HG03442 (cell line): Measurements from ENCODE around the gene TMEM54.

Source experiments
- ATAC-seq: cut with Tn5 transposase; IDR thresholded peaks from one replicate; pipeline ENCODE4 v1.9.1; 2021; ENCODE audit warnings: mild to moderate bottlenecking, moderate library complexity; ENCODE audit not compliant: unreplicated experiment

TMEM54 gene

DNA sequence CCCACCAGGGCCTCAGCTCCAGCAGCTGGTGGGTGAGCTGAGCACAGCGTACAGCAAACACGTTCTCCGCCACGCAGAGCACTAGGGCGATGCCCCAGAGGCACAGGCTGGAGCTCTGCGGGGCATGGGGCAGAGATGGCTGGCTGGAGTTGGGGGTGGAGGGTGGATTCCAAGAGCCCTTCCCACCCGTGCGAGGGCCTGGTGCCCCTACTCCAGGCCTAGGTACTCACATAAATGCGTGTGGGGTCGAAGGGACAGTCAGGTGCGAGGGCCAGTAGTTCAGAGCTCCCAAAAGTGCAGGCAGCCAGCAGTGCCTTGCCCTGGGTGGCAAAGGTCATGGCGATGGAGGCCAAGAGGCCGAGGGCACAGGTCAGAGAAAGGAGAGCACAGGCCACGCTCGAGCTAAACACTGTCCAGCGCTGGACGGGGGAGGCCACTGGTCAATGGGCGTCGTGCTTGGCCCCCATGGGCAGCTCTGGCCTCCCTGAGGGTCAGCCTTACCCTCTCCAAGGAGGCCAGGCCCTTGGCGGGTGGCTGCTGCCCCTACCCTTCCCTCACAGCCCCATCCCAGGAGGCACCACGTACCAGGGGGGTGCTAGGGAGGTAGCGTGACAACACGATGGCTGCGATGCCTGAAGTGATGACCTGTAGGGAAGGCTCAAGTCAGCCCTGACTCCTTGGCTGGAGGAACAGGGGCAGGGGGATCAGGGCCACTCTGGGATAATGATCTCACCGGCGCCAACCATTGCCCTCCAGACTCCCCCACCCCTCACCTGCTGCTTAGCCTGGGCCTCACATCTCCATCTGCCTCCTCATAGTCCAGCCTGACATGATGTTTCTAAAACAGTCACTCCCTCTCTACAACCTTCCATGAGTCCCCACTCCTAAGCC is 5.6 kb downstream of the TMEM54 start:
- no peak for ATAC-seq

DNA sequence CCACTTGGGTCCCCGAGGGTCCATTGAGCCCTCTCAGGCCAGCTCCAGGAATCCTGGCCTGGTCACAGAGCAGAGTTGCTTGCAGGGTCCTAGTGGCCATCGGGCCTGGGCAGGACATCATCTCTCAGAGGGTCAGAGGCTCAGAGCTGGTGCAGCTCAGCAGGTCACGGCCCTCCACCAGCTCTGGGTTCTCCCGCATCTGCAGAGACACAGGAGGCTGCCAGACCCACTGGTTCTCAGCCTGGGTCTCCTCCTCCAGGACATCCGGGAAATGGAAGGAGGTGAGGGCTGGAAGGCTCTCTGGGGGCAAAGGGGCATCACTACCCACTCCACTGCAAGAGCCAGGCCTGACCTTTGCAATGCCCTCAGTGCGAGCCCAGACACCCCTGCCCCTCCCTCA is 6.5 kb downstream of the TMEM54 start:
- no peak for ATAC-seq

DNA sequence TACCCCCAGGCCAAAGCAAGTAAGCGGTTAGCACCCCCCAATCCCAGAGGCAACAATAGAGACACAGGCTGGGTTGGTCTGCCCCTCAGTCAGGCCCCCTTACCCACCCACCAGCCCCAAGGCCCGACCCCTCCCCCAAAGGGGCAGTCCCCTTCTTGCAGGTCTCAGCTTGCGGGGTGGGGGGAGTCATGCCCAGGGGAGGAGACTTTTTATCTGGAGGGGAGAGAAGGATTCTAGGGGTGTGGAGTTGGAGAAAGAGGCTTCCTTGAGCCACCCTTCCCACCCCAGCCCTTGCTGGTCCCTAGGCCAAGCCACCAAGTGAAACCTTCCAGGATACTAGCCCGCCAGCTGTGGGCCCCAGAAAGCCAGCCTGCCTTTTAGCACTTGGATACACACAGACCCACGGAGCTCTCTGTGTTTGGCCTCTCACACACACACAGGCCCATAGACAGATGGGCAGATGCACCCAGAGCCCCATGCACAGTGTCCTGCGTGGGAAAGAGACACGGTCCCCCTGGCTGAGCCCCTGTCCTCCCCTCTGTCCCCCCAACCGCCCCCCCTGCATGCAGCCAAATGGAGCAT is 7.1 kb downstream of the TMEM54 start:
- ATAC-seq: no peak

DNA sequence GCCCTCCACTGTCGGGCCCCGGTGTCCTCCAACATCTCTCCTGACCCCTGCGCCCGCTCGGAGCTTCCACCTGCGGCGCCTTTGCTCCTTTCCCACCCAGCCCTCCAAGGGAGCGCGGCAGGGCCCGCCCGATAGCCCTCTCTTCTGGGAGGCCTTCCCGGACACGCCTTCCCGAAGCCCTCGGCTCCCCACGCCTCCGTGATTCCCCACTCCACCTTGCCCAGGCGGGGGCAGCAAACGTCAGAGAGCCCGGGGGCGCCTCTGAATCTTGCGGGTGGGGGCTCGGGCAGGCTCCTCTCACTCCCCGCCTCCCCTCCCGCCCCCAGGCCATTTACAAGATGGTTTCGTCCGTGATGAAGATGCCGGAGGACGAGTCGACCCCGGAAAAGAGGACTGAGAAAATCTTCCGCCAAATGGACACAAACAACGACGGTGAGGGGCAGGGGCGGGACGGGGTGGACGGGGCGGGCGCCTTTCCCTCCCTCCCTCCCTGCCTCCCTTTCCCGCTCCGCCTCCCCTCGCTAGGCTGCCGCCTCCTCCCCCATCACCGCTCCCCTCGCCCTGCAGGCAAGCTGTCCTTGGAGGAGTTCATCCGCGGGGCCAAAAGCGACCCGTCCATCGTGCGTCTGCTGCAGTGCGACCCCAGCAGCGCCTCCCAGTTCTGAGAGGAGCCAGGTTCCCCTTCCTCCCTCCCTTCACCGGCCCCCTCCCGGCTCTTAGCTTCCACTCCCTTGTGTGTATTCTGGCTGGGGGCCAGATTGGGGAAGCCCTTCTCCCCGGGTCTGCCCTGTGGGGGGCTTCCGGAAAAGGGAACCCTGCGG is 7.8 kb downstream of the TMEM54 start:
- ATAC-seq: no peak

DNA sequence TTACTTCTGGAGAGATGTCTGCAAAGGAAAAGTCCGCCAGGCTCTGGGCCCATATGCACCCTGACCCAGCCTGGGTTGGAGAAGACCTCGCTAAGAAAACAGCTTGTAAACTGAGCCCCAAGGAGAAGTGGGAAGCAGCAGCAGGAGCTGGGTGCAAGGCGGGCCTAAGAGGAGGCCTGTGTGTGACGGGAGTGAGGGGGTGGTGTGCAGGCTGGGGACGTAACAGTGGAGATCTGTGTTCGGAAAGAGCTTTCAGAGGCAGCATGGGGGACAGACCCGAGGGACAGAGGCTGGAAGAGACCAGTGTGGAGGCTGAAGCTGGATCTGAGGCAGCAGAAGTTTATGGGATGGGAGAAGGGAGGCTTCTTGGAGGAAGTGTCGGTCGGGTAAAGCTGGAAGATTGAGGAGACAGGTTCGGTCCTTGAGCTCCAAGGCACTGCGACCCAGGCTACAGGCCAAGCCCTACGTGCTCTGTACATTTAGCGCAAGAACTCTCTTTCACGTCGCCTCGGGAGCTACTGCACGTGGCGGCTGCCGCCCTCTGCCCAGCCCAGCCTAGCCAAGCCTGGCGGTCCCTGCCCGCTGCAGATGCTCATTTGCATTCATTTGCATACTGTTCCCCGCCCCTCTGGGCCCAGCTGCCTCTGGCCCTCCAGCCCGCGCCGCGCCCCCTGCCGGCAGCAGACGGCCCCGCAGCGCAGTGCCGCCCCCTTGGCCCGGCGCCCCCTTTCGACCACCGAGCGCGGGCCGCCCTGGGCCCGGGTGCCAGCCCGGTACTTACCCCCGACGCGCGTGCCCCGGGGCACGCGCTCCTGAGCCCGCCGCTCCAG is 8.6 kb downstream of the TMEM54 start:
- no peak for ATAC-seq

DNA sequence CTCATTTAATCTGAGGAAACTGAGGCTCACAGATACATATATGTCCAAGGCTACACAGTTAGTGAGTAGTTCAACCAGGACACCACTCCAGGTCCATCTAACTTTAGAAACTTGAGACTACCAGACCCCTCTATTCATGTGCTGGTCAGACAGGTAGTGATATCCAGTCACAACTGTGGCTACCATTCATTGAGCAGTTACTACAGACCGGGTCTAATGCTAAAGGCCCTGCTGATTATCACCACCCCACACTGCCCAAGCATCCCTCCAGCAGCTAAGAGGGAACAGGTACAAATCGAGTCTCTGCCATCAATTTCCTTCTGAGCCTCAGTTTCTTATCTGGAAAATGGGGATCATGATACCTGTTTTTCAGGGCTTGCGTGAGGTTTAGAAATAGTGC is 9.6 kb downstream of the TMEM54 start:
- ATAC-seq: no peak

DNA sequence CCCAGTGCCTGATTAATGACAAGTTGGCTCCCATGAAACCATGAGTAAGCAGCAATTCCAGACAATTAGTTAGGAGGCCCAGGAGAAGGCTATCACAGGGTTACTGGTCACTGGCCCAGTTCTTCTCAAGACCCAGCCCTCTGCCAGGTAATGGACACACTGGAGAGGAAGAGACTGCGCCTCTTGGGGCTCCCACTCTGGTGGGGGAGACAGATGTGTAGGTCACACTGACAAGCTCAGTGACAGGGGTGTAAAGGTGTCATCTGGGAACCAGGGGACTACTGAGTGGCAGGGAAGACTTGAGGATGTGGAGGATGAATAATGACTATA is 10.0 kb downstream of the TMEM54 start:
- no peak for ATAC-seq

DNA sequence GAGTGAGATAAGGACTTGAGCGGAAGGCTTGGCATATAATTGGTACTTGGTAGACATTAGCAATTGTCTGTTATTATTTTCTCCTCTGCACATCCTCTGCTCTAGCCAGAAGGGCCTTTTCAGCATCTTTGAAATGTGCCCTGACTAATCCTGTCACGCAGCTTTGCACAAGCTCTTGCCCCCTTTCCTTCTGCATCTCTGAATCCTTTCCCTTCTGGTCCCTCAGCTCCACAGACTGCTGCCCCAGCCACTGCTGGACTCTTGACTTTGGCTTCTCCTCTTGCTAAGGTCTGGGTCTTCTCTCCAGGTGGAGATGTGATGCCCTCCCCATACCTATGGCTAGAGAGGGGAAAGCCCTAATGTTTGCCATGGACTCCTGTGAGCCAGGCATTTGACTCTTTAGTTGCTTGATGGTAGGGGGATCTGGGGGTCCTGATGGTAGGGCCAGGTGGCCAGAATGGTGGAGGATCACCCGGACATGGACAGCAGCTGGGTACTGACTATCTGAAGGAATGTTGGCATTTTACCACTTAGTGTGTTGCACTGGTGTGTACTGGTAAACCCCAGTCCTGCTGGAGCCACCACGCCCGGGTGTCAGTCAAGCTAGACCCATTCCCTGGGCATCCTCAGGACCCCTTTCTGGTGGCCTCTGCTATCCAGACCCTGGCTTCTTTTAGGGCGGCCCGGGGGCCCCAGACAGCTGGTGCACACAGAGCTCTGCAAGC is 10.5 kb downstream of the TMEM54 start:
- no peak for ATAC-seq

DNA sequence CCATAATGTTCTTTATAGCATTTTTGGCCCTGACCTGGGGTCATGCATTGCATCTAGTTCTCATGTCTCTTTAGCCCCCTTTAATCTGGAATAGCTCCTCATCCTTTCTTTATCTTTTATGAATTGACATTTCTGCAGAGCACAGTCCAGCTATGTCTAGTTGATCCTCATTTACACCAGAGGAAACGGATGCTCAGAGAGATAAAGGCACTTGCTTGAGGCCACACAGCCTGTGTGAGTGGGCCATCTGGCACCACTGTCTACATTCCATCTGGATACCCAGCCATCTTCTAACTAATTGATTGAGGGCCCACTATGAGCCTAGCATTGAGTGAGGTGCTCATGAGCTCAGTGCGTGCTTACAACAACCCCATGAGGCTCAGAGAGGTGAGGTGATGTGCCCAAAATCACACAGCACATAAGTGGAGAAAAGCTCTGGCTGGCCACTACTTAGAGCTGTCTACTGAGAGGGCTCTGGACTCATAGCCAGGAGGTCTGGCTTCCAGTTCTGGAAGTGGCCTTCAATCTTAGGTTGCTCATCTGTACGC is 11.4 kb downstream of the TMEM54 start:
- ATAC-seq: no peak

DNA sequence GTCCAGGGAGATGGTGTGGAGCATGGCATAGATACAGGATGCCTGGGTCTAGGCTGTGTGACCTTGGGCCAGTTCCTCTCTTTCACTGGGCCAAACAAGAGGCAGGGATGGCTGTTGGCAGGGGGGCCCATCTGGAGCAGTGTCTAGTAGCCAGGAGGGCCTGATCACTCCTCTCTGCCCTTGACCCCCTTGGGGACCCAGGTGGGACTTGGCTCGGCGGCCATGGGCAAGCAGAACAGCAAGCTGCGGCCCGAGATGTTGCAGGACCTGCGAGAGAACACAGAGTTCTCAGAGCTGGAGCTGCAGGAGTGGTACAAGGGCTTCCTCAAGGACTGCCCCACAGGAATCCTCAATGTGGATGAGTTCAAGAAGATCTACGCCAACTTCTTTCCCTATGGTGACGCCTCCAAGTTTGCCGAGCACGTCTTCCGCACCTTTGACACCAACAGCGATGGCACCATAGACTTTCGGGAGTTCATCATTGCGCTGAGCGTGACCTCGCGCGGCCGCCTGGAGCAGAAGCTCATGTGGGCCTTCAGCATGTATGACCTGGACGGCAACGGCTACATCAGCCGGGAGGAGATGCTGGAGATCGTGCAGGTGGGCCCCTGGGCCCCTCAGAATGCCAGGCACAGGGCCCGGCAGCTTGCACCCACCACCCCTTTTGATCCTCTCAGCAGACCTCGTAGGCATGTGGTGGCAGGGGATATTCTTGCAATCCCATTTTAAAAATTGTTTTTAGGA is 12.3 kb downstream of the TMEM54 start:
- ATAC-seq: no peak

DNA sequence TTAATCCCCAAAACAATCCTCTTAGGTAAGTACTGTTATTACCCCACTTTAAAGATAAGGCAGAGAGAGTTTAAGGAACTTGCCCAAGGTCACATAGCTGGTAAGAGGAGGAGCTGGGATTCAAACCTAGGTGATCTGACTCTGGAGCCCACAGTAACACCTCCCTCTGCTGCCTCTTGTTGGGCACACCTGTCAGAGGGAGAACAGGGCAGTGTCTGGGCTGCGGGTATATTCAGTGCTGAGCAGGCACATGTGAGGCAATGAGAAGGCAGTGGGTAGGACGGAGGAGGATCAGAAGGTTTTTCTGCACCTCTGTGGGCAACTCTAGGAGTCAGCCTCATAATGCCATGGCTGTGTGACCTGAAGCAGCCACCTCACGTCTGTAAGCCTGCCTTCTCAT is 13.1 kb downstream of the TMEM54 start:
- ATAC-seq: no peak

DNA sequence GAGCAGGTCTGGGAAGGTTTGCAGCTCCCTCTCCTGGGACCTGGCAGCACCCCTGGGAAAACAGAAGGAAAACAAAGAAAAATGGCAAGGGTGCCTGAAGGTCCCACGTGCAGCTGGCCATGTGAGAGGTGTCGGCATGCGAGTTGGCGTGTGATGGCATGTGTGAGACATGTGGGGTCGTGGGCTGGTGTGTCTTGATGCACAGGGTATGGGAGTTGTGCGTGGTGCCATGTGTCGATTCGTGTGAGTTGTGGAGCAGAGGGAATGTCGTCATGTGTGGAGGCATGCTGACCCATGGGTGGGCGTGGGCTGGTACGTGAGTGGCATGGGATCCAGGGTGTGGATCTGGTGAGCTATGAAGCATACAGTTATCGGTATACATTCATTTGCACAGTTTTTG is 13.6 kb downstream of the TMEM54 start:
- no peak for ATAC-seq

DNA sequence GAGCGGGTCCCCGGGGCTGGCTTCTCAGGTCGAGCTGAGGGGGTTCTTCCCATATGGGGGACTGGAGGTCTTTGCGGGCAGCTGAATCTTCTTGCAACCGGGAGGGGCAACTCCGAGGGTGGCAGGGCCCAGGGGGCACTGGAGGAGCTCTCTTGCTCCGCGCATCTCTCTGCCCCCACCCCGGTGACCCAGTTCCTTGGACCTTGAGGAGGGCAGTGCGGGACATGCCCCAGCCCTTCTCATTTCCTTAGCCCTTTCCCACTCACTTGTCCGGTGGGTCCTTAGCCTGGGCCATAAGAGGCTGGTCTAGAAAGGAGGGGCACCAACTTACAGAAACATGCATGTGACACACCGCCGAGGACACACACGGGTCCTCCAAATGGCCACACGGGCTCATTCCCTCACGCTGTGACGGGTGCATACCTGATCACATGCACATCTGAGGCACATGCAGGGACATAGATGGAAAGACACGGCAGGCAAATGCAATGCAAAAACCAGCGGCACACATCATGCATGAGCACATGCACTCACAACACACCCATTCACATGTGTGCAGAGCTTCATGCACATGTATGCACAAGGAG is 14.3 kb downstream of the TMEM54 start:
- no peak for ATAC-seq

DNA sequence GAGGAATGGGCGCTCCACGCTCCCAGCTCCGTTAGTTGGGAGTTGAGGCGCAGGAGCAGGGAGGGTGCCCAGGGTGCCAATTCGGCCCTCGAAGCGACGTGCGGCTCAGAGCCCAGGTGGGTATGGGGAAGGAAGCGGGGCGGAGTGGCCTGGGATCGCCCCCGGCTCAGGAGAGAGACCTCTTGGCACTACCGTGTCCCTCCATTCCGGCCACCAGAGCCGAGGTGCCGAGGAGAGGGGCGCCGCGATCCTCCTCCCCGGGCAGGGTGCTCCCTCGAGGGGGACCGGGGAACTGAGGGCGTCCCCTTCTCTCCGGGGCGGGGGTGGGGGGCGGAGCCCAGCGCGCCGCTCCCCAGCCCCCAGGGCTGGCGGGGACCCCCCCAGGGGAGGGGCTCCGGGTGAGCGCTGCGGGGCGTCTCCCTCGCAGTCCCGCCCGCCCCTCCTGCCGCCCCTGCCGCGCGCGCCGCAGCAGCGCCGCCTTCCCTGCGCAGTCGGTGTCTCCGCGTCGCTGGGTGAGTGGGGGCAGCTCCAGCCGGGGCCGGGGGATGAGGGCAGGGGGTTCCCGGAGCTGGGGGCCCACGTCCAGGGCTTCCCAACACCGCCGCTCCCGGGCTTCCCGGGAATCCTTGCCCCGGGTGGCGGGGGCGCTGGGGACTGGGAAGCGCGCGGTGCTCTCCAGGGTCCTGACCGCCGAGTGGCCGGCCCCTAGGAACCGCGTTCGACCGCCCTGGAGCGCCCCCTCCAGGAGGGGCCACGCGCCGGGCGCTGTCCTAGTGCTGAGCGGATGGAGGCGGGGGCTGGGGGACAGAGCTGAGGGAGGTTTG is 15.0 kb downstream of the TMEM54 start, which contains the start of gene HPCA:
Gene HPCA (plus strand): TSS at position 488 of the 824 bp plus-strand sequence. CDS start 2,408 bp downstream, outside the sequence.
- ATAC-seq: no peak

DNA sequence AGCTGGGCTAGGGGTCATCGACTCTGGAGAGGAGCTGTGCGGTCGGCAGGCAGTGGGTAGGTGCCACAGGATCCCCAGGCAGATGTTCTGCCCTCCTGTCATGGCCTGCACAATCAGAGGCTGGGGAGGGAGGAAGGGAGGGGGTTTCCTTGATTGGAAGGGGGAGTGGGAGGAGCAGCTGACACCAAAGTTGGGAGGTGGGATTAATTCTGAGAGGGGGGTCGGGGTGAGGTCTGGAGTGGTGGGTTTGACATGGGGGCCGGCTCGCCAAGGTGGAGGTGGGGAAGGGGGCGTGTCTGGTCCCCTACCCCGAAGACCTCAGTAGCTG is 15.5 kb downstream of the TMEM54 start:
- ATAC-seq: no peak

DNA sequence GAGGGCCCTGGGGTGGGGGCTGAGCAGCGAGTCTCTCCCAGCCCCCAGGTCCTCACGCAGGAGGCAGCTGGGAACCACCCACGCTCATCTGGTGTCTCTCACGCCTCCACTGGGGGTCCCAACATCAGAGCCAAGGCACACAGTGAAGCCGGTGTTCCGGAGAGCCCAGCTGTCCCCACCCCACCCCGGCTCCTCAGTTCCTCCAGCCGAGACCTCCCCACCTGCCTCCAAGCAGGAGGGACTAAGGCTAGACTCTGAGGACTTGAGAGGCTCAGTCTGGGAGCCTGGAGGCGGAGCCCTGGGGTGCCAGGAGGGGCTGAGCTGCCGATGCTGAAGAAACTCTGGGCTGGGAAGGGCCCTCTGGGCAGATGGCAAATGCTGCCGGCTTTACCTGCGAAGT is 16.5 kb downstream of the TMEM54 start:
- no peak for ATAC-seq

DNA sequence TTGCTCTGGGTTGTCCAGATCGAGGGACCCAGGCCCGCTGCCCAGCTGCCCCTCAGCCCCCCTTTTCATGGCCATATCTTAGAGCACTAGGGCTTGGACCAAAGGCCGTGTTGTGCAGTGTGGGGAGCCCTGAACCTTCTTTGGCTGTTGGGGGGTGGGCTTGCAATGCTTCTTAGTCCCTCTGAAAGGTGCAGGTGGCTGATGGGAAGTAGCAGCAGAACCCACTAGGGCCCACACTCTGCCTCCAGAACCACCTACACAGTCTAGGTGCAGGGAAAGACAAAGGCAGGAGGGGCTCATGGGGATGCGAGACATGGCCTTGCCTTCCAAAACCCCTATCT is 17.2 kb downstream of the TMEM54 start:
- no peak for ATAC-seq

DNA sequence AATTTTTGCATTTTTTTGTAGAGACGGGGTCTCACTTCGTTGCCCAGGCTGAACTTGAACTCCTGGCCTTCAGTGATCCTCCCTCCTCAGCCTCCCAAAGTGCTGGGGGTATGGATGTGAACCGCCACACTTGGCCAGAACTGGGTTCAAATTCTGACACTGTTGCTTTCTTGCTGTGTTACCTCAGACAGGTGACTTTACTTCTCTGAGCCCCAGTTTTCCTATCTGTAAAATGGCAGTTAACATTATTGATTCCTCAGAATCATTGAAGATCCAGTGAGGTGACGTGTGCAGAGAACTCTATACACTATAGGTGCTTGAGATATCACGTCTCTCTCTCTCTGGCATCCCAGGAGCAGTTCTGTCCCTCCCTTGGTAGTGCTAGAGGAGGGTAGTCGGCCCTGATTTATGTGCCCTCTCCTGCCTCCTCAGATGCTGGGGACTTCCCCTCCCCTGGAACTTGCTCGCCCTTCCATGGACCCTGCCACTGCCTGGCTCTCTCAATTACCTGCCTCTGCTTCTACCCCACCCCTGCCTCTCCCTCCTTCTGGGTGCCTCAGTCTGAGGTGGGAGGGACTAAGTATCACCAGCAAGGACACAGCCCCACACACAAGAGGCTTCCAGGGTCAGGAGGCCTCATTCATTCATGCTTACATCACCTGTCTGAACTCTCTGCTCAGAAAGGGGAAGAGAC is 17.7 kb downstream of the TMEM54 start:
- ATAC-seq: no peak
